GM12874 (cell line): Measurements from ENCODE around the gene POLR1A.

Experiments used
- CTCF ChIP-seq: IDR thresholded peaks from 2 replicates; pipeline ENCODE4 v1.5.1; 2011; ENCODE audit warnings: low read depth, mild to moderate bottlenecking, control low read depth, low read length, moderate library complexity; ENCODE audit not compliant: insufficient read depth

Gene POLR1A

GRCh38 chr2:86010083-86010482, 95.6 kb downstream of the POLR1A start:
- TF ChIP-seq CTCF, result no peak

DNA sequence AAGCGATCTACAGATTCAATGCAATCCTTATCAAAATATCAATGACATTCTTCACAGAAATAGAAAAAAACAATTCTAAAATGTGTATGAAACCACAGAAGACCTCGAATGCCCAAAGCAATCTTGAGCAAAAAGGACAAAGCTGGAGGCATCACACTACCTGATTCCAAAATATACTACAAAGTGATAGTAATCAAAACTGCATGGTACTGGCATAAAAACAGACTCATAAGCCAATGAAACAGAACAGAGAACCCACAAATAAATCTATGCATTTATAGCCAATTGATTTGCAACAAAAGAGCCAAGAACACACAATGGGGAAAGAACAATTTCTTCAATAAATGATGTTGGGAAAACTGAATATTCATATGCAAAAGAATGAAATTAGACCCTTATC, 99.2 kb downstream of the POLR1A start:
- no peak for TF ChIP-seq CTCF

- TF ChIP-seq CTCF, result no peak
These were observed 101.7 kb downstream of the POLR1A start for GRCh38 chr2:86003967-86004366.

DNA sequence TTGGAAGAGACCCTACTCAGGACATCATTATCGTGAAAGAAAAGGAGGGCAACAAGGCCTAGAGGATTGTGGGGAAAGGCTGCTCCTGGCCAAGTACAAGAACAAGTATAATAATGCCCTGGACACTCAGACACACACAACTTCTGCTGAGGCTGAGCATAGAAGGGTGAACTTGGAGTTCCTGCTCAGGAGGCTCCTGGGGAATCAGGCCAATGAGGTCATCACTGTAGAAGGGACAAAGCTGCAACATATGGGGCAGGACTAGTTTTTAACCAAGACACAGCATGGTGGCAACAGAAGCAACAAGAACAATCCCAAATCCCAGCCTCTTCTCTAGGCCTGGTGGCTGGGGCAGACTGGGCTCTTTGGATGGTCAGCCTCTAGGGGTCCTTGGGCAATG, 102.6 kb downstream of the POLR1A start:
- no peak for TF ChIP-seq CTCF

- TF ChIP-seq CTCF, result no peak
These were observed 103.3 kb downstream of the POLR1A start for GRCh38 chr2:86002375-86002774.

DNA sequence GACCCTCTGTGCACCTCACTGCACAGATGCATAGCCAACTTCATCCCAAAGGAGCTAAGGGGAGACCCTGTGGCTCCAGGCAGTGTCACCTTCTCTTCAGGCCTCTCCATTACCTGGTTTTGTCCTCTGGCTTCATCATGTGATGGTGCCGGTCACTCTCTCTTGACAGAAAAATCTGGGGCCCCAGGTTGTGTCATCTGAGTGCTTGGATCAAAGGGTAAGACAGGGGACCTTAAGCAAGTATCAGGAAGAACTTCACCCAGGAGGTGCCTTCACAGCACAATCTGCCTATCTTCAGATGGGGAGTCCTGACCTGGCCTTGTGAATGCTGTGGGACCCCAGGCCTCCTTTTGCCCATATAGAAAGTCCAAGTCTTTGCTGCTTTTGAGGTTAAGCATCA, 104.4 kb downstream of the POLR1A start:
- TF ChIP-seq CTCF, result no peak

DNA sequence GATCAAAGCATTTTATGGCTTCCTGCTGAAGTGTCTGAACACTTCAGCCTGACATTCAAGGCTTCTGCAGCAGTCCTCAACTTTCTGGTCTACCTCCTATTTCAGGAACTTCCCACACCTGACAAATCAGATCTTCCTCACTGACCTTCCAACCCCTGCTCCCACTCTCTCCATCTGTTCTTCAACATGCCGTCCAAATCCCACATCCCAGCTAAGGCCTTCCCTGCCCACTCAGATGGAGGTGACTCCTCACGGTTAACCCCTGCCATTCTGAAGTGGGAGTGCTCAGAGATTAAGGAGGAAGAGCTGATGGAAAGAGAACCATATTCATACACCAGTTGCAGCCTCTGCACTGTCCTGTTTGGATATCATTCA, 104.8 kb downstream of the POLR1A start:
- TF ChIP-seq CTCF, result no peak
